ENCODE measurements around the gene NR0B2. TPM values are rescaled to one million over a fixed set of nuclear protein-coding genes. Genes with fewer than 3 reads are reported as not detected.
"Not testable (repeated sequence)": the region's sequence is repeated elsewhere in the genome, so short reads cannot be mapped to it uniquely, and the experiment has no call there.

NR0B2 gene
- total and polyA plus RNA-seq, 9 donors, result 0.11 to 4.5 (median 0.38) TPM; not detected in 5

- H3K4me1 ChIP-seq (ENCODE audit: control insufficient read depth, insufficient read depth, low read length), result no peaks in the 10 kb centered on the region
- H3K27ac ChIP-seq (ENCODE audit: low read length), result no peak overlapping the region
- DNase-seq, result no peak
- no peak overlapping the region for H3K4me3 ChIP-seq (ENCODE audit: low read length)
- H3K27me3 ChIP-seq (ENCODE audit: control insufficient read depth, insufficient read depth, low read length), result no peaks in the 10 kb centered on the region
- H3K36me3 ChIP-seq (ENCODE audit: control insufficient read depth, insufficient read depth, low read length), result peaks cover 11% of the 10 kb centered on the region
- 96% methylated on average over 14 of the region's 14 CpGs for WGBS (ENCODE audit: insufficient coverage)
- peaks cover 3% of the 10 kb centered on the region for H3K9me3 ChIP-seq (replicated peaks; ENCODE audit: control insufficient read depth, low read depth, low read length)
These were observed 37.4 kb upstream of the NR0B2 start for GRCh38 chr1:26951216-26951615.

GRCh38 chr1:26950602-26951001 lies 36.8 kb upstream of the NR0B2 start:
- Histone ChIP-seq H3K27me3 (ENCODE audit: control insufficient read depth, insufficient read depth, low read length) (no peaks in the 10 kb centered on the region), H3K27ac (ENCODE audit: low read length) (no peak overlapping the region), H3K9me3 (replicated peaks; ENCODE audit: control insufficient read depth, low read depth, low read length) (no peaks in the 10 kb centered on the region), H3K4me3 (ENCODE audit: low read length) (no peak overlapping the region), H3K36me3 (ENCODE audit: control insufficient read depth, insufficient read depth, low read length) (peaks cover 17% of the 10 kb centered on the region), H3K4me1 (ENCODE audit: control insufficient read depth, insufficient read depth, low read length) (no peaks in the 10 kb centered on the region)
- DNase-seq, result no peak
- WGBS (ENCODE audit: insufficient coverage), result 65% methylated on average over 6 of the region's 8 CpGs

DNA sequence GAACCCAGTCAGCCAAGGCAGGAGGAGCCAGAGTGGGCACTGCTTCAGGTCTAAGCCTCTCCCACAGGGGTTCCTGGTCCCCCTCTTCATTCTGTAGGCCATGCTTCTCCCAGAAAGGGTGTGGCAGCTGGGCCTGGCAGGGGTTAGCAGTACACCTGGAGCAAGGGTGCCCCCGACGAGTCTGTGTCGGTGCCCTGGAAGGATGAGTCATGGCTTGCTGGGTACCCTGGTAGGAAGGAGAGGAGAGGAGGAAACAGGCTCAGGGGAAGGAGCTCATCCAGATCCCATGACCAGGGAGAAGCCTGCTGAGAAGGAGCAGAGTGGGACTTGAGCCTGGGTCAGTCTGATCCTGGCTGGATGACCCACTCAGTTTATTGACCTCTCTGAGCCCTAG lies 36.1 kb upstream of the NR0B2 start:
- no peaks in the 10 kb centered on the region for H3K27me3 ChIP-seq (ENCODE audit: control insufficient read depth, insufficient read depth, low read length)
- no peaks in the 10 kb centered on the region for H3K9me3 ChIP-seq (replicated peaks; ENCODE audit: control insufficient read depth, low read depth, low read length)
- DNase-seq, result no peak
- no peak overlapping the region for H3K27ac ChIP-seq (ENCODE audit: low read length)
- H3K4me1 ChIP-seq (ENCODE audit: control insufficient read depth, insufficient read depth, low read length), result no peaks in the 10 kb centered on the region
- 94% methylated on average over 3 of the region's 3 CpGs for WGBS (ENCODE audit: insufficient coverage)
- H3K36me3 ChIP-seq (ENCODE audit: control insufficient read depth, insufficient read depth, low read length), result peaks cover 24% of the 10 kb centered on the region
- no peak overlapping the region for H3K4me3 ChIP-seq (ENCODE audit: low read length)

GRCh38 chr1:26949266-26949925 lies 35.6 kb upstream of the NR0B2 start:
- no peak for DNase-seq
- H3K27ac ChIP-seq (ENCODE audit: low read length), result no peak overlapping the region
- no peaks in the 10 kb centered on the region for H3K4me1 ChIP-seq (ENCODE audit: control insufficient read depth, insufficient read depth, low read length)
- H3K27me3 ChIP-seq (ENCODE audit: control insufficient read depth, insufficient read depth, low read length), result no peaks in the 10 kb centered on the region
- H3K4me3 ChIP-seq (ENCODE audit: low read length), result no peak overlapping the region
- H3K9me3 ChIP-seq (replicated peaks; ENCODE audit: control insufficient read depth, low read depth, low read length), result no peaks in the 10 kb centered on the region
- no CpG with 5 or more reads among the region's 1 CpG for WGBS (ENCODE audit: insufficient coverage)
- peaks cover 27% of the 10 kb centered on the region for H3K36me3 ChIP-seq (ENCODE audit: control insufficient read depth, insufficient read depth, low read length)

DNA sequence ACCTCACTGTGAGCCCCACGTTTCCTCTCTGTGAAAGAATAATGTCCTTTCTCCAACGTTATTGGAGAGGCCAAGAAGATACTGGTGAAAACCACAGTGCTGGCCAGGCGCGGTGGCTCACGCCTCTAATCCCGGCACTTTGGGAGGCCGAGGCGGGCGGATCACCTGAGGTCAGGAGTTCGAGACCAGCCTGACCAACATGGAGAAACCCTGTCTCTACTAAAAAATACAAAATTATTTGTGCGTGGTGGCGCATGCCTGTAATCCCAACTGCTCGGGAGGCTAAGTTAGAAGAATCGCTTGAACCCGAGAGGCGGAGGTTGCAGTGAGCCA lies 34.9 kb upstream of the NR0B2 start:
- H3K4me1 ChIP-seq (ENCODE audit: control insufficient read depth, insufficient read depth, low read length); H3K27ac ChIP-seq (ENCODE audit: low read length); DNase-seq; H3K9me3 ChIP-seq (replicated peaks; ENCODE audit: control insufficient read depth, low read depth, low read length); H3K4me3 ChIP-seq (ENCODE audit: low read length); H3K27me3 ChIP-seq (ENCODE audit: control insufficient read depth, insufficient read depth, low read length): not testable (repeated sequence)
- 88% methylated on average over 7 of the region's 16 CpGs for WGBS (ENCODE audit: insufficient coverage)
- H3K36me3 ChIP-seq (ENCODE audit: control insufficient read depth, insufficient read depth, low read length), result peaks cover 34% of the 10 kb centered on the region

DNA sequence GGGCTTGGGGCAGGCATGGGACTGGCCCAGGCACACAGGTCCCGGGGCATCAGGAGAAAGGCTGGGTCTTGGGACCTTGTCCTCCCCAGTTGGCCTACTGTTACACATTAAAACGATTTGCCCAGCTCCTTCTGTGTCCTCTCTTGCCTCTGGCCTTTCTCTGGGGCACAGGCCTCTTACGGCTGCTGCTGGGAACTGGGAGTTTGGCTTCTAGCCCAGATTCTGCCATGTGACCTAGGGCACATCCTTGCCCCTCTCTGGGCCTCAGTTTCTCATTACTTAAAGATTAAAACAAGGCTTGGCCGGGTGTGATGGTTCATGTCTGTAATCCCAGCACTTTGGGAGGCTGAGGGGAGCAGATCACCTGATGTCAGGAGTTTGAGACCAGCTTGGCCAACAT lies 32.5 kb upstream of the NR0B2 start:
- 75% methylated on average over 3 of the region's 4 CpGs for WGBS (ENCODE audit: insufficient coverage)

GRCh38 chr1:26945728-26946127 lies 32.0 kb upstream of the NR0B2 start:
- Histone ChIP-seq H3K4me1 (ENCODE audit: control insufficient read depth, insufficient read depth, low read length) (no peaks in the 10 kb centered on the region), H3K27ac (ENCODE audit: low read length) (no peak overlapping the region), H3K27me3 (ENCODE audit: control insufficient read depth, insufficient read depth, low read length) (no peaks in the 10 kb centered on the region), H3K9me3 (replicated peaks; ENCODE audit: control insufficient read depth, low read depth, low read length) (no peaks in the 10 kb centered on the region), H3K36me3 (ENCODE audit: control insufficient read depth, insufficient read depth, low read length) (peaks cover 59% of the 10 kb centered on the region), H3K4me3 (ENCODE audit: low read length) (no peak overlapping the region)
- 50% methylated on average over 8 of the region's 8 CpGs for WGBS (ENCODE audit: insufficient coverage)
- no peak for DNase-seq

More for the DNA sequence above, 32.5 kb upstream of the NR0B2 start:
- no peaks in the 10 kb centered on the region for H3K9me3 ChIP-seq (replicated peaks; ENCODE audit: control insufficient read depth, low read depth, low read length)
- H3K4me3 ChIP-seq (ENCODE audit: low read length), result no peak overlapping the region
- no peaks in the 10 kb centered on the region for H3K27me3 ChIP-seq (ENCODE audit: control insufficient read depth, insufficient read depth, low read length)
- no peak for DNase-seq
- peaks cover 56% of the 10 kb centered on the region for H3K36me3 ChIP-seq (ENCODE audit: control insufficient read depth, insufficient read depth, low read length)
- H3K27ac ChIP-seq (ENCODE audit: low read length), result no peak overlapping the region
- no peaks in the 10 kb centered on the region for H3K4me1 ChIP-seq (ENCODE audit: control insufficient read depth, insufficient read depth, low read length)

- WGBS (ENCODE audit: insufficient coverage), result 48% methylated on average over 2 of the region's 2 CpGs
- Histone ChIP-seq H3K4me1 (ENCODE audit: control insufficient read depth, insufficient read depth, low read length) (no peaks in the 10 kb centered on the region), H3K27me3 (ENCODE audit: control insufficient read depth, insufficient read depth, low read length) (no peaks in the 10 kb centered on the region), H3K9me3 (replicated peaks; ENCODE audit: control insufficient read depth, low read depth, low read length) (no peaks in the 10 kb centered on the region), H3K27ac (ENCODE audit: low read length) (no peak overlapping the region), H3K36me3 (ENCODE audit: control insufficient read depth, insufficient read depth, low read length) (peaks cover 59% of the 10 kb centered on the region), H3K4me3 (ENCODE audit: low read length) (no peak overlapping the region)
- DNase-seq, result no peak
These were observed 31.4 kb upstream of the NR0B2 start for GRCh38 chr1:26945138-26945537.

GRCh38 chr1:26942656-26943055 lies 28.9 kb upstream of the NR0B2 start:
- WGBS (ENCODE audit: insufficient coverage), result 95% methylated on average over 10 of the region's 12 CpGs
- DNase-seq, result no peak
- no peak overlapping the region for H3K27ac ChIP-seq (ENCODE audit: low read length)
- peaks cover 79% of the 10 kb centered on the region for H3K36me3 ChIP-seq (ENCODE audit: control insufficient read depth, insufficient read depth, low read length)
- H3K4me1 ChIP-seq (ENCODE audit: control insufficient read depth, insufficient read depth, low read length), result no peaks in the 10 kb centered on the region
- H3K4me3 ChIP-seq (ENCODE audit: low read length), result no peak overlapping the region
- no peaks in the 10 kb centered on the region for H3K9me3 ChIP-seq (replicated peaks; ENCODE audit: control insufficient read depth, low read depth, low read length)
- no peaks in the 10 kb centered on the region for H3K27me3 ChIP-seq (ENCODE audit: control insufficient read depth, insufficient read depth, low read length)

- Histone ChIP-seq H3K27ac (ENCODE audit: low read length) (no peak overlapping the region), H3K36me3 (ENCODE audit: control insufficient read depth, insufficient read depth, low read length) (peaks cover 77% of the 10 kb centered on the region), H3K27me3 (ENCODE audit: control insufficient read depth, insufficient read depth, low read length) (no peaks in the 10 kb centered on the region), H3K9me3 (replicated peaks; ENCODE audit: control insufficient read depth, low read depth, low read length) (no peaks in the 10 kb centered on the region), H3K4me1 (ENCODE audit: control insufficient read depth, insufficient read depth, low read length) (no peaks in the 10 kb centered on the region), H3K4me3 (ENCODE audit: low read length) (no peak overlapping the region)
- 93% methylated on average over 3 of the region's 10 CpGs for WGBS (ENCODE audit: insufficient coverage)
- no peak for DNase-seq
These were observed 27.5 kb upstream of the NR0B2 start for GRCh38 chr1:26941311-26941710.

DNA sequence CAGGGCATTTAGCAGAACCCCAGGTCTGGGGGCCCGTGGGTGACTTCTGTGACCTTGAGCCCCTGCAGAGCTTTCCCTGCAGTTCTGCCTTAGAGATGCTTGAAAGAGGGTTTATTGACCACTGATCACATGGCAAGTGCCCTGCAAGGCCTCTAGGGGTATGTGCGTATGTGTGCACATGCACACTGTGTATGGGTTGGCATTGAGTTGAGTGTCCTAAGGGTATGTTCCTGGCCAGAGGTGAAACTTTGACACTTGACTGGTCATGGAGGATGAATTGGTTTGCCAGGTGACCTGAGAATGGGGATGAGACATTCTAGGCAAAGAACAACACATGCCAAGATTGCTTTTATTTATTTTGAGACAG lies 24.9 kb upstream of the NR0B2 start:
- Histone ChIP-seq H3K4me3 (ENCODE audit: low read length) (no peak overlapping the region), H3K27me3 (ENCODE audit: control insufficient read depth, insufficient read depth, low read length) (no peaks in the 10 kb centered on the region), H3K4me1 (ENCODE audit: control insufficient read depth, insufficient read depth, low read length) (no peaks in the 10 kb centered on the region), H3K9me3 (replicated peaks; ENCODE audit: control insufficient read depth, low read depth, low read length) (no peaks in the 10 kb centered on the region), H3K27ac (ENCODE audit: low read length) (no peak overlapping the region), H3K36me3 (ENCODE audit: control insufficient read depth, insufficient read depth, low read length) (peaks cover 60% of the 10 kb centered on the region)
- 66% methylated on average over 2 of the region's 2 CpGs for WGBS (ENCODE audit: insufficient coverage)
- DNase-seq, result no peak
